Transverse colon (tissue), 4 donors: ENCODE results near the gene SHC2. TPM values are rescaled to one million over a fixed set of nuclear protein-coding genes. Genes with fewer than 3 reads are reported as not detected.
"Not testable (repeated sequence)": the region's sequence is repeated elsewhere in the genome, so short reads cannot be mapped to it uniquely, and the experiment has no call there.

ENCODE experiments used
- DNase-seq: peaks from one replicate; pipeline ENCODE4 v3.0.0-alpha.2; 2019
- H3K27ac ChIP-seq, 4 donors: fragments of 200-600 bp; sonication (generic); 2 replicates each; pipeline ENCODE4 v1.5.1; 2016 to 2018; ENCODE audit warnings: inconsistent platforms in 4 of 4
- H3K27me3 ChIP-seq: fragments of 200-600 bp; sonication (generic); 2 replicates; pipeline ENCODE4 v1.5.1; 2017; ENCODE audit warnings: inconsistent platforms
- H3K36me3 ChIP-seq, 4 donors: fragments of 200-600 bp; sonication (generic); 2 replicates each; pipeline ENCODE4 v1.5.1; 2017 to 2019; ENCODE audit warnings: inconsistent platforms in 4 of 4
- H3K4me1 ChIP-seq, 4 donors: fragments of 200-600 bp; sonication (generic); 2 replicates each; pipeline ENCODE4 v1.5.1; 2017 to 2020; ENCODE audit warnings: inconsistent platforms in 4 of 4
- H3K4me3 ChIP-seq, 4 donors: fragments of 200-600 bp; sonication (generic); 1 replicate in 1 of 4; 2 replicates in 3 of 4; pipeline versions ENCODE4 v1.5.1 to v1.6.1; 2017 to 2019; ENCODE audit warnings: inconsistent platforms in 4 of 4
- H3K9me3 ChIP-seq, 2 donors: fragments of 200-600 bp; sonication (generic); 2 replicates each; pipeline ENCODE4 v1.5.1; 2017 to 2019; ENCODE audit warnings: inconsistent platforms in 2 of 2
- EP300 ChIP-seq: sonication (generic); formaldehyde crosslinking; IDR thresholded peaks from one replicate; pipeline ENCODE4 v1.6.1; 2017; ENCODE audit warnings: antibody characterized with exemption, low read depth
- POLR2A ChIP-seq: fragments of 450-650 bp; IDR thresholded peaks from one replicate; pipeline ENCODE4 v1.6.1; 2016; ENCODE audit warnings: antibody characterized with exemption, mild to moderate bottlenecking, moderate library complexity
- POLR2AphosphoS5 ChIP-seq, 3 donors: sonication (generic); formaldehyde crosslinking; IDR thresholded peaks; one replicate each; pipeline ENCODE4 v1.6.1; 2016; ENCODE audit warnings: antibody characterized with exemption in 3 of 3
- WGBS, 2 donors: methylation state at CpG; one replicate each; pipeline ENCODE4 v1.1.5; 2018; ENCODE audit warnings: low coverage in 1 of 2; 5-methylcytosine and 5-hydroxymethylcytosine counted together
- in situ Hi-C, 4 donors: fragments of 200-750 bp; cut with MboI; loops; one replicate each; pipeline versions ENCODE4 v1.15.0 to v1.15.1; 2017; ENCODE audit warnings: low sequenced_read_pairs in 3 of 4, low pct_ligation_motif_present in 1 of 4, low pct_unique_long_range_greater_than_20kb in 1 of 4
- intact Hi-C: fragments of 100-400 bp; cut with DNase I; formaldehyde crosslinking; loops from one replicate; pipeline ENCODE4 v1.15.1; 2023; ENCODE audit warnings: low total_unique reads
- total RNA-seq, 4 donors: library from RNA; depleted of rRNA; stranded (reverse); fragments of >200 nt; gene quantifications; one replicate each; pipeline ENCODE4 v1.1.0, GENCODE V29; 2016
- TF ChIP-seq, protein P1 (sequence below), 5 experiments: fragments of 200-600 bp in 3 of 5; fragments of 450-650 bp in 2 of 5; sonication (generic) in 3 of 5; IDR thresholded peaks; 1 replicate in 2 of 5; 2 replicates in 3 of 5; pipeline ENCODE4 v1.5.1; 2016 to 2017; ENCODE audit warnings: antibody characterized with exemption in 5 of 5, inconsistent platforms in 3 of 5, mild to moderate bottlenecking in 2 of 5, moderate library complexity in 1 of 5

Gene SHC2
- total RNA-seq, 4 donors from 2014 or later, result 6.3 to 30.3 (median 11.1) TPM

DNA sequence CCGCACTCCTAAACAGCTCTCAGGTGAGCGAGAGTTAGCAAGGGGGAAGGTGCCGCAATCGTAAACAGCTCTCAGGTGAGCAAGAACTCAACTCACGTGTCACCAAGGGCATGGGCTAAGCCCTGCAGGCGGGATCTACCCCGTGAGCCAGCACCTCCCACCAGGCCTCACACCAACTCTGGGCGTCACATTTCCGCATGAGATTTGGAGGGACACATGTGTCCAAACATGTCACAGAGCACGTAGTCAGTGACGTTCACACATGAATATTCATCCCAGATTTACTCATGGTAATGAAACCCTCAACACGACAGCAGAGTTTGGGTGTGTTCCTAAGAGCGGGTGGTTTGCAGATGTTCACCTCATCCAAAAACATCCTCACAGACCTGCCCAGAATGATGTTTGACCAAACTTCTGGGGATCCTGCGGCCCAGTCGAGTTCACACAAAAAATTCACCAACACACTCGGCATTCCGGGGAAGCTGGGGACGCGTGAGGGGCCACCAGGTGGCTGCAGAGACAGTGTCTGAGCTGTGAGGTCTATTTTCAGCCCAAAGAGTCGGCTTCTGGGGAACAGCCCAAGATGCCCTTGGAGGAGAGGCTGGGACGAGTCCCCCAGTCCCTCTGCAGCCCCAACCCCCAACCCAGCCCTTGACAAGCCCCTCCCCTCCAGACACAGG is 71.4 kb downstream of the SHC2 start:
- no peaks in the 10 kb centered on the region for H3K9me3 ChIP-seq
- intact Hi-C loops, result no loop called here
- H3K36me3 ChIP-seq, result no peaks in the 10 kb centered on the region
- no peak for DNase-seq
- H3K27me3 ChIP-seq, result peaks cover 28% of the 10 kb centered on the region
- TF ChIP-seq POLR2A, result no peak
- TF ChIP-seq POLR2AphosphoS5 (IDR thresholded peaks at IDR 0.05), result no peak
- in situ Hi-C loops, result no loop called here
- no peak overlapping the region for H3K4me3 ChIP-seq
- no peak overlapping the region for H3K27ac ChIP-seq
- 54 to 60% methylated on average over 1 to 21 of the region's 21 CpGs for WGBS, 2 donors
- H3K4me1 ChIP-seq, result no peaks in the 10 kb centered on the region

DNA sequence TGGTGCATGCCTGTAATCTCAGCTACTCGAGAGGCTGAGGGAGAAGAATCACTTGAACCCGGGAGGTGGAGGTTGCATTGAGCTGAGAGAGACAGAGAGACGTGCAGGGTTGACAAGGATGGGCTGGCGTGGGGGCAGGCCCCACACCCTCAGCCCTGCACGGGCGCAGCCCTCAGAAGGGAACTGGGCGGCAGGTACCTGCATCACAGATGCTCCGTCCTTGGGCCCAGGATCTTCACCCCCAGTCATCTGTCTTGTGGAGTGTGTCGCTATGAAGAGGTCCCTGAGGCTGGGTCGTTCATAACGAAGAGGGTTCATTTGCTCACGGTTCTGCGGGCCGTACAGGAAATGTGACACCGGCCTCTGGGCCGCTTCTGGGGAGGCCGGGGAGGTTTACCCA is 72.1 kb downstream of the SHC2 start:
- TF ChIP-seq POLR2A (no peak), POLR2AphosphoS5 (IDR thresholded peaks at IDR 0.05) (no peak), EP300 (no peak)
- TF ChIP-seq, protein P1, sequence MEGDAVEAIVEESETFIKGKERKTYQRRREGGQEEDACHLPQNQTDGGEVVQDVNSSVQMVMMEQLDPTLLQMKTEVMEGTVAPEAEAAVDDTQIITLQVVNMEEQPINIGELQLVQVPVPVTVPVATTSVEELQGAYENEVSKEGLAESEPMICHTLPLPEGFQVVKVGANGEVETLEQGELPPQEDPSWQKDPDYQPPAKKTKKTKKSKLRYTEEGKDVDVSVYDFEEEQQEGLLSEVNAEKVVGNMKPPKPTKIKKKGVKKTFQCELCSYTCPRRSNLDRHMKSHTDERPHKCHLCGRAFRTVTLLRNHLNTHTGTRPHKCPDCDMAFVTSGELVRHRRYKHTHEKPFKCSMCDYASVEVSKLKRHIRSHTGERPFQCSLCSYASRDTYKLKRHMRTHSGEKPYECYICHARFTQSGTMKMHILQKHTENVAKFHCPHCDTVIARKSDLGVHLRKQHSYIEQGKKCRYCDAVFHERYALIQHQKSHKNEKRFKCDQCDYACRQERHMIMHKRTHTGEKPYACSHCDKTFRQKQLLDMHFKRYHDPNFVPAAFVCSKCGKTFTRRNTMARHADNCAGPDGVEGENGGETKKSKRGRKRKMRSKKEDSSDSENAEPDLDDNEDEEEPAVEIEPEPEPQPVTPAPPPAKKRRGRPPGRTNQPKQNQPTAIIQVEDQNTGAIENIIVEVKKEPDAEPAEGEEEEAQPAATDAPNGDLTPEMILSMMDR (IDR thresholded peaks at IDR 0.05), result no peak
- intact Hi-C loops (no loop called here), in situ Hi-C loops (no loop called here)
- H3K27ac ChIP-seq, result no peak overlapping the region
- no peaks in the 10 kb centered on the region for H3K9me3 ChIP-seq
- no peaks in the 10 kb centered on the region for H3K4me1 ChIP-seq
- WGBS, 2 donors, result 60 to 88% methylated on average over 1 to 17 of the region's 17 CpGs
- no peaks in the 10 kb centered on the region for H3K36me3 ChIP-seq
- no peak overlapping the region for H3K4me3 ChIP-seq
- H3K27me3 ChIP-seq, result peaks cover 35% of the 10 kb centered on the region
- DNase-seq, result no peak

DNA sequence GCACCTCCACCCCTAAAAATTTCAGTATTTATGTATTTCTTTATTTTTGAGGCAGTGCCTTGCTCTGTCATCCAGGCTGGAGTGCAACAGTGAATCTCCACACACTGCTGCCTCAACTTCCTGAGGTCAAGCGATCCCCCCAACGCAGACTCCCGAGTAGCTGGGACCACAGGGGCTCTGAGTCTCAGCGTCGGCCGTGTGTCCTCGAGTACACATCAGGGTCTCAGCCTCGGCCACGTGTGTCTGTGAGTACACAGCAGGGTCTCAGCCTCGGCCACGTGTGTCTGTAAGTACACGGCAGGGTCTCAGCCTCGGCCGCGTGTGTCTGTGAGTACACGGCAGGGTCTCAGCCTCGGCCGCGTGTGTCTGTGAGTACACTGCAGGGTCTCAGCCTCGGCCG is 73.1 kb downstream of the SHC2 start:
- TF ChIP-seq POLR2AphosphoS5 (IDR thresholded peaks at IDR 0.05), result no peak
- TF ChIP-seq EP300, result no peak
- TF ChIP-seq, protein P1 (IDR thresholded peaks at IDR 0.05), result no peak
- no peak for TF ChIP-seq POLR2A
- in situ Hi-C loops, result no loop called here
- Histone ChIP-seq H3K27me3 (peaks cover 44% of the 10 kb centered on the region), H3K36me3 (no peaks in the 10 kb centered on the region), H3K4me3 (no peak overlapping the region), H3K27ac (no peak overlapping the region), H3K9me3 (no peaks in the 10 kb centered on the region), H3K4me1 (no peaks in the 10 kb centered on the region)
- intact Hi-C loops, result no loop called here
- no peak for DNase-seq
- WGBS, 2 donors, result 88% methylated on average over 18 of the region's 21 CpGs; no CpG with 5 or more reads in 1 of the 2 donors

DNA sequence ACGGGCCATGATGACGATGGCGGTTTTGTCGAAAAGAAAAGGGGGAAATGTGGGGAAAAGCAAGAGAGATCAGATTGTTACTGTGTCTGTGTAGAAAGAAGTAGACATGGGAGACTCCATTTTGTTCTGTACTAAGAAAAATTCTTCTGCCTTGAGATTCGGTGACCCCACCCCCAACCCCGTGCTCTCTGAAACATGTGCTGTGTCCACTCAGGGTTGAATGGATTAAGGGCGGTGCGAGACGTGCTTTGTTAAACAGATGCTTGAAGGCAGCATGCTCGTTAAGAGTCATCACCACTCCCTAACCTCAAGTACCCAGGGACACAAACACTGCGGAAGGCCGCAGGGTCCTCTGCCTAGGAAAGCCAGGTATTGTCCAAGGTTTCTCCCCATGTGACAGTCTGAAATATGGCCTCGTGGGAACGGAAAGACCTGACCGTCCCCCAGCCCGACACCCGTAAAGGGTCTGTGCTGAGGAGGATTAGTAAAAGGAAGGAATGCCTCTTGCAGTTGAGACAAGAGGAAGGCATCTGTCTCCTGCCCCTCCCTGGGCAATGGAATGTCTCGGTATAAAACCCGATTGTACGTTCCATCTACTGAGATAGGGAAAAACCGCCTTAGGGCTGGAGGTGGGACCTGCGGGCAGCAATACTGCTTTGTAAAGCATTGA is 74.1 kb downstream of the SHC2 start:
- H3K4me1 ChIP-seq, in situ Hi-C loops, H3K27ac ChIP-seq, H3K9me3 ChIP-seq, H3K4me3 ChIP-seq, intact Hi-C loops, DNase-seq, H3K36me3 ChIP-seq: not testable (repeated sequence)
- 13 to 33% methylated on average over 2 to 19 of the region's 22 CpGs for WGBS, 2 donors
- H3K27me3 ChIP-seq, result peaks cover 45% of the 10 kb centered on the region

DNA sequence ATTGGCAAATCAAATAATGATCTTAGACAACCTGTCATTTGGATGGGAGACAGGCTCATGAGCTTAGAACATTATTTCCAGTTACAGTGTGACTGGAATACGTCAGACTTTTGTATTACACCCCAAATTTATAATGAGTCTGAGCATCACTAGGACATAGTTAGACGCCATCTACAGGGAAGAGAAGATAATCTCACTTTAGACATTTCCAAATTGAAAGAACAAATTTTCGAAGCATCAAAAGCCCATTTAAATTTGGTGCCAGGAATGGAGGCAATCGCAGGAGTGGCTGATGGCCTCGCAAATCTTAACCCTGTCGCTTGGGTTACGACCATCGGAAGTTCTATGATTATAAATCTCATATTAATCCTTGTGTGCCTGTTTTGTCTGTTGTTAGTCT is 74.6 kb downstream of the SHC2 start:
- H3K27ac ChIP-seq, intact Hi-C loops, H3K4me1 ChIP-seq, H3K36me3 ChIP-seq, H3K4me3 ChIP-seq, in situ Hi-C loops, DNase-seq, H3K9me3 ChIP-seq: not testable (repeated sequence)
- WGBS, 2 donors, result 45 to 53% methylated on average over 2 to 8 of the region's 8 CpGs
- peaks cover 45% of the 10 kb centered on the region for H3K27me3 ChIP-seq
